GM23338 (cell line): ENCODE data around the gene MTHFD2. TPM values are rescaled to one million over a fixed set of nuclear protein-coding genes. Genes with fewer than 3 reads are reported as not detected.

ENCODE experiments used
- ATAC-seq: fragments of 200-7000 bp; cut with Tn5 transposase; 3 replicates; pipeline ENCODE4 v1.9.1; 2020
- DNase-seq: peaks from one replicate; pipeline ENCODE4 v3.0.0-alpha.2; 2015; ENCODE audit warnings: low spot score
- H2AFZ ChIP-seq: fragments of 200-600 bp; sonication (generic); 2 replicates; pipeline ENCODE4 v1.8.0; 2016; ENCODE audit warnings: antibody characterized with exemption, mild to moderate bottlenecking, moderate library complexity
- H3F3A ChIP-seq: fragments of 200-600 bp; sonication (generic); replicated peaks from 2 replicates; pipeline ENCODE4 v1.8.0; 2017; ENCODE audit warnings: antibody characterized with exemption, mixed run types, low read depth
- H3K27ac ChIP-seq: fragments of 200-600 bp; sonication (generic); 2 replicates; pipeline ENCODE4 v1.6.1; 2016; ENCODE audit warnings: low read depth
- H3K27me3 ChIP-seq: fragments of 200-600 bp; sonication (generic); 2 replicates; pipeline ENCODE4 v1.8.0; 2016; ENCODE audit warnings: mild to moderate bottlenecking, mixed run types, moderate library complexity; ENCODE audit not compliant: insufficient read depth
- H3K36me3 ChIP-seq: fragments of 200-600 bp; sonication (generic); 2 replicates; pipeline ENCODE4 v1.8.0; 2016; ENCODE audit warnings: mild to moderate bottlenecking; ENCODE audit not compliant: insufficient read depth
- H3K4me1 ChIP-seq: fragments of 200-600 bp; sonication (generic); 2 replicates; pipeline ENCODE4 v1.8.0; 2016; ENCODE audit warnings: mild to moderate bottlenecking, moderate library complexity; ENCODE audit not compliant: insufficient read depth
- H3K4me2 ChIP-seq: fragments of 200-600 bp; sonication (generic); 2 replicates; pipeline ENCODE4 v1.7.1; 2017; ENCODE audit warnings: mixed run types
- H3K4me3 ChIP-seq: fragments of 200-600 bp; sonication (generic); 2 replicates; pipeline ENCODE4 v1.6.1; 2016; ENCODE audit warnings: mixed run types
- H3K79me2 ChIP-seq: fragments of 200-600 bp; sonication (generic); replicated peaks from 2 replicates; pipeline ENCODE4 v1.8.0; 2017; ENCODE audit warnings: mild to moderate bottlenecking; ENCODE audit not compliant: insufficient read depth
- H3K9me2 ChIP-seq: fragments of 200-600 bp; sonication (generic); 2 replicates; pipeline ENCODE4 v1.8.0; 2017; ENCODE audit not compliant: insufficient read depth
- H4K20me1 ChIP-seq: fragments of 200-600 bp; sonication (generic); replicated peaks from 2 replicates; pipeline ENCODE4 v1.8.0; 2017; ENCODE audit warnings: mild to moderate bottlenecking; ENCODE audit not compliant: insufficient read depth
- H3K27ac Mint-ChIP-seq: 2 replicates; pipeline ENCODE4 v1.8.0; 2020; ENCODE audit warnings: inconsistent platforms, mild to moderate bottlenecking, moderate library complexity, mixed read lengths
- H3K27me3 Mint-ChIP-seq: 3 replicates; pipeline ENCODE4 v1.8.0; 2022; ENCODE audit warnings: low read depth, mild to moderate bottlenecking, moderate library complexity, mixed read lengths, inconsistent platforms; ENCODE audit not compliant: insufficient read depth, poor library complexity
- H3K36me3 Mint-ChIP-seq: 3 replicates; pipeline ENCODE4 v1.8.0; 2021; ENCODE audit warnings: low read depth, mild to moderate bottlenecking, inconsistent platforms, moderate library complexity, mixed read lengths
- H3K4me1 Mint-ChIP-seq: 3 replicates; pipeline ENCODE4 v1.8.0; 2020; ENCODE audit warnings: mild to moderate bottlenecking, inconsistent platforms, mixed read lengths
- H3K4me3 Mint-ChIP-seq: 3 replicates; pipeline ENCODE4 v1.8.0; 2021; ENCODE audit warnings: moderate library complexity, mild to moderate bottlenecking, inconsistent platforms, mixed read lengths
- H3K9me3 Mint-ChIP-seq: 3 replicates; pipeline ENCODE4 v1.8.0; 2020; ENCODE audit warnings: moderate library complexity, mild to moderate bottlenecking, inconsistent platforms, mixed read lengths
- ETS1 ChIP-seq: IDR thresholded peaks from 2 replicates; pipeline ENCODE4 v1.6.1; 2016; ENCODE audit warnings: antibody characterized with exemption
- EZH2 ChIP-seq: fragments of 200-600 bp; sonication (generic); IDR thresholded peaks from one replicate; pipeline ENCODE4 v1.8.0; 2017; ENCODE audit warnings: antibody characterized with exemption, mild to moderate bottlenecking, low read depth; ENCODE audit not compliant: unreplicated experiment
- EZH2phosphoT487 ChIP-seq: fragments of 200-600 bp; sonication (generic); IDR thresholded peaks from one replicate; pipeline ENCODE4 v1.8.1; 2018; ENCODE audit warnings: antibody characterized with exemption; ENCODE audit not compliant: unreplicated experiment
- JUNB ChIP-seq: IDR thresholded peaks from one replicate; pipeline ENCODE4 v1.6.1; 2016; ENCODE audit warnings: antibody characterized with exemption; ENCODE audit not compliant: unreplicated experiment
- NANOG ChIP-seq: IDR thresholded peaks from 2 replicates; pipeline ENCODE4 v1.6.1; 2016; ENCODE audit warnings: antibody characterized with exemption, borderline replicate concordance
- REST ChIP-seq: IDR thresholded peaks from one replicate; pipeline ENCODE4 v1.6.1; 2018; ENCODE audit warnings: antibody characterized with exemption; ENCODE audit not compliant: unreplicated experiment
- ZNF331 ChIP-seq: fragments of 250-450 bp; sonication (Bioruptor Pico); IDR thresholded peaks from 2 replicates; pipeline ENCODE4 v1.5.0; 2020; ENCODE audit warnings: low read depth, mild to moderate bottlenecking, moderate library complexity
- ZNF462 ChIP-seq: fragments of 250-450 bp; sonication (Bioruptor Pico); IDR thresholded peaks from 2 replicates; pipeline ENCODE4 v1.5.0; 2020; ENCODE audit warnings: mild to moderate bottlenecking, moderate library complexity
- polyA plus RNA-seq: library from polyadenylated mRNA; unstranded; fragments of >200 nt; fragmentation: Nextera tagmentation; extraction: Ambion mirVana; gene quantifications from 2 replicates; pipeline ENCODE4 v1.2.1, GENCODE V29; 2016
- total RNA-seq: library from RNA; depleted of rRNA; stranded (reverse); fragments of >200 nt; shearing (Covaris generic); gene quantifications from 2 replicates; pipeline ENCODE4 v1.2.3, GENCODE V29; 2014

MTHFD2 gene
- total and polyA plus RNA-seq, 2 experiments from 2014 or later: 279 to 281 TPM

GRCh38 chr2:74253306-74253970 is 55.0 kb downstream of the MTHFD2 start:
- no peak overlapping the region for H3K4me2 ChIP-seq
- H3K27me3 ChIP-seq: no peaks in the 10 kb centered on the region
- H3K4me3 Mint-ChIP-seq: no peak overlapping the region
- no peaks in the 10 kb centered on the region for H3F3A ChIP-seq
- no peaks in the 10 kb centered on the region for H3K4me1 ChIP-seq
- no peak overlapping the region for H3K27ac Mint-ChIP-seq
- H3K4me3 ChIP-seq: no peak overlapping the region
- H3K36me3 ChIP-seq: no peaks in the 10 kb centered on the region
- H3K4me1 Mint-ChIP-seq: peaks cover 4% of the 10 kb centered on the region; the same call in 2 of the 3 replicates
- DNase-seq: no peak
- no peaks in the 10 kb centered on the region for H3K79me2 ChIP-seq
- H3K27me3 Mint-ChIP-seq: peaks cover 9% of the 10 kb centered on the region
- H3K9me2 ChIP-seq: no peaks in the 10 kb centered on the region
- no peak for ATAC-seq
- no peak overlapping the region for H2AFZ ChIP-seq
- no peak overlapping the region for H3K27ac ChIP-seq
- H4K20me1 ChIP-seq: no peaks in the 10 kb centered on the region
- H3K36me3 Mint-ChIP-seq: no peaks in the 10 kb centered on the region
- no peaks in the 10 kb centered on the region for H3K9me3 Mint-ChIP-seq
- TF ChIP-seq NANOG: no peak
- TF ChIP-seq EZH2phosphoT487: no peak
- TF ChIP-seq JUNB: no peak
- no peak for TF ChIP-seq REST
- no peak for TF ChIP-seq ZNF462 (CRISPR knock-in tag)
- TF ChIP-seq ZNF331 (CRISPR knock-in tag): no peak
- TF ChIP-seq EZH2: no peak
- TF ChIP-seq ETS1: no peak
